AG04450 (cell line): Measurements from ENCODE around the gene FAM114A1. TPM values are rescaled to one million over a fixed set of nuclear protein-coding genes. Genes with fewer than 3 reads are reported as not detected.
"Not testable (repeated sequence)": the region's sequence is repeated elsewhere in the genome, so short reads cannot be mapped to it uniquely, and the experiment has no call there.

Experiments used
- CTCF ChIA-PET: fragments of 300-600, 350-600 bp; formaldehyde crosslinking; extraction: SDS; loops from one replicate; lab custom pipeline; 2022; ENCODE audit warnings: antibody characterized with exemption, inconsistent platforms; lab: Charles Lee
- POLR2A ChIA-PET: fragments of 350-600 bp; formaldehyde crosslinking; extraction: SDS; loops from one replicate; lab custom pipeline; 2021; ENCODE audit warnings: antibody characterized with exemption, inconsistent platforms; lab: Yijun Ruan, JAX
- DNase-seq: peaks from one replicate; pipeline ENCODE4 v3.0.0-alpha.2; 2011; ENCODE audit warnings: low read depth, low spot score
- H3K27ac ChIP-seq: one replicate; pipeline ENCODE4 v1.5.1; 2012; ENCODE audit warnings: low read depth, low read length, control low read depth
- H3K27me3 ChIP-seq: one replicate; pipeline ENCODE4 v1.6.0; 2012; ENCODE audit warnings: low read length; ENCODE audit not compliant: control insufficient read depth, insufficient read depth
- H3K4me3 ChIP-seq: 2 replicates; pipeline ENCODE4 v1.5.1; 2011; ENCODE audit warnings: mild to moderate bottlenecking, low read depth, low read length, control low read depth
- H3K9me3 ChIP-seq: 2 replicates; pipeline ENCODE4 v1.5.1; 2012; ENCODE audit warnings: low read length; ENCODE audit not compliant: control insufficient read depth, insufficient read depth
- CTCF ChIP-seq: IDR thresholded peaks from 2 replicates; pipeline ENCODE4 v1.5.1; 2011; ENCODE audit warnings: low read depth, low read length, control low read depth, inconsistent platforms
- polyA plus RNA-seq: library from polyadenylated mRNA; depleted of rRNA; stranded (reverse); fragments of >200 nt; gene quantifications from 2 replicates; pipeline ENCODE4 v1.2.3, GENCODE V29; 2011

FAM114A1 gene
- polyA plus RNA-seq, 1 experiment: 303 TPM

- Histone ChIP-seq H3K4me3 (no peak overlapping the region), H3K27me3 (no peaks in the 10 kb centered on the region), H3K9me3 (no peaks in the 10 kb centered on the region), H3K27ac (peak overlapping the region; percentile 1)
- ChIA-PET POLR2A (interaction anchor here (0.6 to 1.6 kb wide), 3 partner anchors 17 to 60 kb away, joined by 3 to 5 read pairs (median 4); no protein-coding TSS in a partner anchor), CTCF (interaction anchor here (0.6 kb wide), 1 partner anchor 31 kb away, joined by 3 read pairs; no protein-coding TSS in a partner anchor)
- TF ChIP-seq CTCF: no peak
- DNase-seq: no peak
Measured at GRCh38 chr4:38983787-38984598, 116.4 kb downstream of the FAM114A1 start.

GRCh38 chr4:38985410-38986100 is 117.9 kb downstream of the FAM114A1 start:
- no peak overlapping the region for H3K4me3 ChIP-seq
- DNase-seq: no peak
- no peaks in the 10 kb centered on the region for H3K27me3 ChIP-seq
- no peak for TF ChIP-seq CTCF
- ChIA-PET CTCF (interaction anchor here (1.0 kb wide), 1 partner anchor 44 kb away, joined by 3 read pairs; no protein-coding TSS in a partner anchor), POLR2A (interaction anchor here (1.6 kb wide), 1 partner anchor 58 kb away, joined by 5 read pairs; no protein-coding TSS in a partner anchor)
- H3K27ac ChIP-seq: no peak overlapping the region
- H3K9me3 ChIP-seq: no peaks in the 10 kb centered on the region

GRCh38 chr4:38987491-38987890 is 119.9 kb downstream of the FAM114A1 start:
- no peak for TF ChIP-seq CTCF
- no peak overlapping the region for H3K27ac ChIP-seq
- no peaks in the 10 kb centered on the region for H3K9me3 ChIP-seq
- no peak for DNase-seq
- POLR2A ChIA-PET: interaction anchor here (0.6 kb wide), 1 partner anchor 450 kb away, joined by 3 read pairs; no protein-coding TSS in a partner anchor
- CTCF ChIA-PET: interaction anchor here (0.8 kb wide), 1 partner anchor 56 kb away, joined by 3 read pairs; no protein-coding TSS in a partner anchor
- no peaks in the 10 kb centered on the region for H3K27me3 ChIP-seq
- H3K4me3 ChIP-seq: no peak overlapping the region

- H3K9me3 ChIP-seq, POLR2A ChIA-PET, DNase-seq, CTCF ChIA-PET, H3K4me3 ChIP-seq, H3K27ac ChIP-seq, H3K27me3 ChIP-seq: not testable (repeated sequence)
Measured at GRCh38 chr4:38988353-38988752, 120.7 kb downstream of the FAM114A1 start.

- no peak for TF ChIP-seq CTCF
- ChIA-PET CTCF (no interaction called here), POLR2A (no interaction called here)
- H3K9me3 ChIP-seq: no peaks in the 10 kb centered on the region
- H3K27ac ChIP-seq: no peak overlapping the region
- DNase-seq: no peak
- H3K27me3 ChIP-seq: no peaks in the 10 kb centered on the region
- H3K4me3 ChIP-seq: no peak overlapping the region
Measured at GRCh38 chr4:38989487-38989886, 121.9 kb downstream of the FAM114A1 start.
